Measurements from ENCODE around the gene KDSR. TPM values are rescaled to one million over a fixed set of nuclear protein-coding genes. Genes with fewer than 3 reads are reported as not detected.

KDSR gene, protein sequence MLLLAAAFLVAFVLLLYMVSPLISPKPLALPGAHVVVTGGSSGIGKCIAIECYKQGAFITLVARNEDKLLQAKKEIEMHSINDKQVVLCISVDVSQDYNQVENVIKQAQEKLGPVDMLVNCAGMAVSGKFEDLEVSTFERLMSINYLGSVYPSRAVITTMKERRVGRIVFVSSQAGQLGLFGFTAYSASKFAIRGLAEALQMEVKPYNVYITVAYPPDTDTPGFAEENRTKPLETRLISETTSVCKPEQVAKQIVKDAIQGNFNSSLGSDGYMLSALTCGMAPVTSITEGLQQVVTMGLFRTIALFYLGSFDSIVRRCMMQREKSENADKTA
- 13.6 and 14.7 TPM in 2 replicates for polyA plus RNA-seq
- 9.3 and 14.9 TPM in 2 replicates for polyA minus RNA-seq

DNA sequence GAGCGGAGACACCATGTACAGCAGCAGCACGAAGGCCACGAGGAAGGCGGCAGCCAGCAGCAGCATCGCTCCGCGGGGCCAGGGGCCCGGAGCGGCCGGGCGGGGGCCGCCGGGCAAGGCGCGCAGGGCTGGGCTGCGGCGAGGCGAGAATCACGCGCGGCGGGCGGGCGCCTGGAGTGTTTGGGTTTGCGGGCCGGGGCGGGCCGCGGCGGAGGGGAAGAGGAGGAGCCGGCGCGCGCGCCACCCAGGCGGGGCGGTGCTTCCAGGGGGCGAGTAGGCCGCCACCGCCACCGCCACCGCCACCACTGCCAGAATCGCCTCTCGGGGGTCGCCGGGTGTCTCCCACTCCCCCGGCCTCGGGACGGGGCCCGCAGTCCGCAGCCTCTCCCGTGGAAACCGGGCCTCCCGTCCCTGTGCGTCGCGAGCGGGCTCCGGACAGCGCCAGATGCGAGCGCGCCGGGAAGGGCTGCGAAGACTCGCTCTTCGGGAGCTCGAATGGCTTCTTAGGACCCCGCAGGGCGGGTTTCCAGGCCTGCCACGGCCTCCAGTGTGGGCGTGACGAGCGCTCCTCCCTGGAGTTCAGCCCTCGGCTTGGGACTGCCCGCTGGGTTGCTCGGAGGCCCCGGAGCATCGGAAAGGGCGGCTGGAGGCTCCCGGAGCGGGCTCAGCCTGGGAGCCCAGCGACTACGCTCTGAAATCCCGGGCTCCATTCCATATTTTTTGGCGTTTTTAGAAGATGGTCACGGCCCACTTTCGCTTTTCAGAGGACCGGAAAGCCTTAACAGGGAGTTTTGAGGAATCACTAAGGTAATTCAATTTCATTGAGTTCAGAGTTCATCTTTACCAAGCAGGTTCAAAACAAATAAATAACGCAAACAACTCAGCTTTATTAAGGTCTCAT, at the start of gene KDSR:
KDSR (minus strand) TSS at position 154 of the 901 bp plus-strand sequence; CDS start at position 66, 88 bp downstream.
- Histone ChIP-seq H2AFZ (ENCODE audit: low read depth, low read length) (peak within 1 kb of the TSS; percentile 87), H3K9me2 (ENCODE audit: insufficient read depth, low read length) (no peaks in the 10 kb centered on the region), H4K20me1 (ENCODE audit: insufficient read depth) (no peaks in the 10 kb centered on the region), H3K9me3 (ENCODE audit: low read length) (no peaks in the 10 kb centered on the region), H3F3A (ENCODE audit: insufficient read depth, low read length, poor library complexity, severe bottlenecking) (no peaks in the 10 kb centered on the region), H3K4me2 (ENCODE audit: low read length) (peak within 1 kb of the TSS; percentile 77), H3K27me3 (ENCODE audit: insufficient read depth, low read depth, low read length) (no peaks in the 10 kb centered on the region), H3K79me2 (replicated peaks; ENCODE audit: insufficient read depth, low read length) (peaks cover 10% of the 10 kb centered on the region), H3K4me3 (ENCODE audit: low read length) (peak within 1 kb of the TSS; percentile 93), H3K9ac (ENCODE audit: low read length) (peak within 1 kb of the TSS; percentile 84), H3K36me3 (ENCODE audit: insufficient read depth, low read length) (no peaks in the 10 kb centered on the region), H3K27ac (ENCODE audit: low read length) (peak within 1 kb of the TSS; percentile 78)
- TF ChIP-seq EZH2 (IDR thresholded peaks at IDR 0.05; ENCODE audit: borderline replicate concordance, insufficient read depth, low read length, poor library complexity, severe bottlenecking) (no peak), RAD21 (conservative IDR thresholded peaks at IDR 0.05) (no peak), TAF1 (IDR thresholded peaks at IDR 0.05; ENCODE audit: low read depth) (peak; percentile 96), MXI1 (conservative IDR thresholded peaks at IDR 0.05; ENCODE audit: poor library complexity, severe bottlenecking) (peak; percentile 91), POLR2AphosphoS5 (IDR thresholded peaks at IDR 0.05) (peak; percentile 85), SMC3 (conservative IDR thresholded peaks at IDR 0.05; ENCODE audit: poor library complexity) (peak; percentile 31), EP300 (conservative IDR thresholded peaks at IDR 0.05; ENCODE audit: poor library complexity, severe bottlenecking) (peak; percentile 58)
- TF ChIP-seq, protein P1, sequence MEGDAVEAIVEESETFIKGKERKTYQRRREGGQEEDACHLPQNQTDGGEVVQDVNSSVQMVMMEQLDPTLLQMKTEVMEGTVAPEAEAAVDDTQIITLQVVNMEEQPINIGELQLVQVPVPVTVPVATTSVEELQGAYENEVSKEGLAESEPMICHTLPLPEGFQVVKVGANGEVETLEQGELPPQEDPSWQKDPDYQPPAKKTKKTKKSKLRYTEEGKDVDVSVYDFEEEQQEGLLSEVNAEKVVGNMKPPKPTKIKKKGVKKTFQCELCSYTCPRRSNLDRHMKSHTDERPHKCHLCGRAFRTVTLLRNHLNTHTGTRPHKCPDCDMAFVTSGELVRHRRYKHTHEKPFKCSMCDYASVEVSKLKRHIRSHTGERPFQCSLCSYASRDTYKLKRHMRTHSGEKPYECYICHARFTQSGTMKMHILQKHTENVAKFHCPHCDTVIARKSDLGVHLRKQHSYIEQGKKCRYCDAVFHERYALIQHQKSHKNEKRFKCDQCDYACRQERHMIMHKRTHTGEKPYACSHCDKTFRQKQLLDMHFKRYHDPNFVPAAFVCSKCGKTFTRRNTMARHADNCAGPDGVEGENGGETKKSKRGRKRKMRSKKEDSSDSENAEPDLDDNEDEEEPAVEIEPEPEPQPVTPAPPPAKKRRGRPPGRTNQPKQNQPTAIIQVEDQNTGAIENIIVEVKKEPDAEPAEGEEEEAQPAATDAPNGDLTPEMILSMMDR (IDR thresholded peaks at IDR 0.05; ENCODE audit: poor library complexity, severe bottlenecking) = peak; percentile 46
- TF ChIP-seq, protein P2, sequence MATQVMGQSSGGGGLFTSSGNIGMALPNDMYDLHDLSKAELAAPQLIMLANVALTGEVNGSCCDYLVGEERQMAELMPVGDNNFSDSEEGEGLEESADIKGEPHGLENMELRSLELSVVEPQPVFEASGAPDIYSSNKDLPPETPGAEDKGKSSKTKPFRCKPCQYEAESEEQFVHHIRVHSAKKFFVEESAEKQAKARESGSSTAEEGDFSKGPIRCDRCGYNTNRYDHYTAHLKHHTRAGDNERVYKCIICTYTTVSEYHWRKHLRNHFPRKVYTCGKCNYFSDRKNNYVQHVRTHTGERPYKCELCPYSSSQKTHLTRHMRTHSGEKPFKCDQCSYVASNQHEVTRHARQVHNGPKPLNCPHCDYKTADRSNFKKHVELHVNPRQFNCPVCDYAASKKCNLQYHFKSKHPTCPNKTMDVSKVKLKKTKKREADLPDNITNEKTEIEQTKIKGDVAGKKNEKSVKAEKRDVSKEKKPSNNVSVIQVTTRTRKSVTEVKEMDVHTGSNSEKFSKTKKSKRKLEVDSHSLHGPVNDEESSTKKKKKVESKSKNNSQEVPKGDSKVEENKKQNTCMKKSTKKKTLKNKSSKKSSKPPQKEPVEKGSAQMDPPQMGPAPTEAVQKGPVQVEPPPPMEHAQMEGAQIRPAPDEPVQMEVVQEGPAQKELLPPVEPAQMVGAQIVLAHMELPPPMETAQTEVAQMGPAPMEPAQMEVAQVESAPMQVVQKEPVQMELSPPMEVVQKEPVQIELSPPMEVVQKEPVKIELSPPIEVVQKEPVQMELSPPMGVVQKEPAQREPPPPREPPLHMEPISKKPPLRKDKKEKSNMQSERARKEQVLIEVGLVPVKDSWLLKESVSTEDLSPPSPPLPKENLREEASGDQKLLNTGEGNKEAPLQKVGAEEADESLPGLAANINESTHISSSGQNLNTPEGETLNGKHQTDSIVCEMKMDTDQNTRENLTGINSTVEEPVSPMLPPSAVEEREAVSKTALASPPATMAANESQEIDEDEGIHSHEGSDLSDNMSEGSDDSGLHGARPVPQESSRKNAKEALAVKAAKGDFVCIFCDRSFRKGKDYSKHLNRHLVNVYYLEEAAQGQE (IDR thresholded peaks at IDR 0.05; ENCODE audit: borderline replicate concordance) = peak; percentile 89

DNA sequence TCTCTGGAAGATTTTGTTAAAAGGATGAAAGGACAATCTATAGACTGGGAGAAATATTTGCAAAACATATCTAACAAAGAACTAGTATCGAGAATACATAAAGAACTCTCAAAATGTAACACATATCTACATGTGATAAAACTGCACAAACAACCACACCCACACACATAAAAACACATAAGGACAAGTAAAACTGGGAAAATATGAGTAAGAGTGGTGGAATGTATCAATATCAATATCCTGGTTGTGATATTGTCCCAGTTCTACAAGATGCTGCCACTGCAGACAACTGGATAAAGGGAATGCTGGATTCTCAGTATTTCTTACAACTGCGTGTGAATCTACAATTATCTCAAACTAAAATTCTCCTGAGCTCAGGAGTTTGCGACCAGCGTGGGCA, 45.9 kb upstream of the KDSR start:
- Histone ChIP-seq H3K36me3 (ENCODE audit: insufficient read depth, low read length) (no peaks in the 10 kb centered on the region), H3K27ac (ENCODE audit: low read length) (no peak overlapping the region), H2AFZ (ENCODE audit: low read depth, low read length) (no peak overlapping the region), H3K79me2 (replicated peaks; ENCODE audit: insufficient read depth, low read length) (peaks cover 33% of the 10 kb centered on the region), H3F3A (ENCODE audit: insufficient read depth, low read length, poor library complexity, severe bottlenecking) (no peaks in the 10 kb centered on the region), H3K4me2 (ENCODE audit: low read length) (no peak overlapping the region), H3K9me3 (ENCODE audit: low read length) (no peaks in the 10 kb centered on the region), H3K9me2 (ENCODE audit: insufficient read depth, low read length) (no peaks in the 10 kb centered on the region), H3K9ac (ENCODE audit: low read length) (no peak overlapping the region), H3K4me3 (ENCODE audit: low read length) (no peak overlapping the region), H3K27me3 (ENCODE audit: insufficient read depth, low read depth, low read length) (no peaks in the 10 kb centered on the region), H4K20me1 (ENCODE audit: insufficient read depth) (no peaks in the 10 kb centered on the region)
- TF ChIP-seq RAD21 (conservative IDR thresholded peaks at IDR 0.05) (no peak), POLR2AphosphoS5 (IDR thresholded peaks at IDR 0.05) (no peak), SMC3 (conservative IDR thresholded peaks at IDR 0.05; ENCODE audit: poor library complexity) (no peak), TAF1 (IDR thresholded peaks at IDR 0.05; ENCODE audit: low read depth) (no peak), MXI1 (conservative IDR thresholded peaks at IDR 0.05; ENCODE audit: poor library complexity, severe bottlenecking) (no peak)
